Upper lobe of right lung (tissue), 1 donor: Measurements from ENCODE around the gene PDLIM4. TPM values are rescaled to one million over a fixed set of nuclear protein-coding genes. Genes with fewer than 3 reads are reported as not detected.
A peak's percentile ranks its signal among the peaks of the same experiment; 100 is the strongest.

Source experiments
- ATAC-seq: fragments of 200-7000 bp; cut with Tn5 transposase; one replicate; pipeline ENCODE4 v1.9.1; 2020; ENCODE audit warnings: mild to moderate bottlenecking, moderate library complexity
- DNase-seq: peaks from one replicate; pipeline ENCODE4 v3.0.0-alpha.2; 2020
- H3K27ac ChIP-seq: fragments of 200-600 bp; one replicate; pipeline ENCODE4 v1.8.0; 2022
- H3K27me3 ChIP-seq: fragments of 200-600 bp; one replicate; pipeline ENCODE4 v1.8.0; 2022; ENCODE audit warnings: mild to moderate bottlenecking
- H3K36me3 ChIP-seq: fragments of 200-600 bp; one replicate; pipeline ENCODE4 v1.8.0; 2022
- H3K4me1 ChIP-seq: fragments of 200-600 bp; one replicate; pipeline ENCODE4 v1.8.0; 2022
- H3K4me3 ChIP-seq: fragments of 200-600 bp; one replicate; pipeline ENCODE4 v1.8.0; 2022; ENCODE audit warnings: mild to moderate bottlenecking
- H3K9me3 ChIP-seq: fragments of 200-600 bp; one replicate; pipeline ENCODE4 v1.8.0; 2022
- intact Hi-C: fragments of 100-400 bp; cut with DNase I; formaldehyde crosslinking; loops from one replicate; pipeline ENCODE4 v1.11.0; 2022
- total RNA-seq: library from RNA; stranded (reverse); fragmentation: NEBNext Ultra II Directional; extraction: Animal tissue kit (Norgen Biotek cat#: 25700); gene quantifications from one replicate; pipeline ENCODE4 v1.2.1, GENCODE V29; 2021
- TF ChIP-seq, protein P1 (sequence below): fragments of 200-600 bp; IDR thresholded peaks from one replicate; pipeline ENCODE4 v1.8.0; 2022; ENCODE audit warnings: antibody characterized with exemption
- donor health status: DM: no; HTN: yes; CAD: no; lungs with severe emphysema.

The PDLIM4 gene
- total RNA-seq, 1 donor from 2014 or later, result 7.4 TPM

GRCh38 chr5:132281856-132282614 is 24.5 kb downstream of the PDLIM4 start:
- no peak for ATAC-seq

GRCh38 chr5:132283423-132284043 is 26.0 kb downstream of the PDLIM4 start:
- Histone ChIP-seq H3K9me3 (no peaks in the 10 kb centered on the region), H3K4me3 (no peak overlapping the region), H3K27ac (no peak overlapping the region), H3K36me3 (no peaks in the 10 kb centered on the region), H3K4me1 (no peaks in the 10 kb centered on the region), H3K27me3 (no peaks in the 10 kb centered on the region)
- no peak for DNase-seq
- ATAC-seq, result peak; percentile 36
- TF ChIP-seq, protein P1, sequence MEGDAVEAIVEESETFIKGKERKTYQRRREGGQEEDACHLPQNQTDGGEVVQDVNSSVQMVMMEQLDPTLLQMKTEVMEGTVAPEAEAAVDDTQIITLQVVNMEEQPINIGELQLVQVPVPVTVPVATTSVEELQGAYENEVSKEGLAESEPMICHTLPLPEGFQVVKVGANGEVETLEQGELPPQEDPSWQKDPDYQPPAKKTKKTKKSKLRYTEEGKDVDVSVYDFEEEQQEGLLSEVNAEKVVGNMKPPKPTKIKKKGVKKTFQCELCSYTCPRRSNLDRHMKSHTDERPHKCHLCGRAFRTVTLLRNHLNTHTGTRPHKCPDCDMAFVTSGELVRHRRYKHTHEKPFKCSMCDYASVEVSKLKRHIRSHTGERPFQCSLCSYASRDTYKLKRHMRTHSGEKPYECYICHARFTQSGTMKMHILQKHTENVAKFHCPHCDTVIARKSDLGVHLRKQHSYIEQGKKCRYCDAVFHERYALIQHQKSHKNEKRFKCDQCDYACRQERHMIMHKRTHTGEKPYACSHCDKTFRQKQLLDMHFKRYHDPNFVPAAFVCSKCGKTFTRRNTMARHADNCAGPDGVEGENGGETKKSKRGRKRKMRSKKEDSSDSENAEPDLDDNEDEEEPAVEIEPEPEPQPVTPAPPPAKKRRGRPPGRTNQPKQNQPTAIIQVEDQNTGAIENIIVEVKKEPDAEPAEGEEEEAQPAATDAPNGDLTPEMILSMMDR, result peak; percentile 47
- intact Hi-C loops, result no loop called here

More at GRCh38 chr5:132281856-132282614, 24.5 kb downstream of the PDLIM4 start:
- Histone ChIP-seq H3K36me3 (no peaks in the 10 kb centered on the region), H3K4me1 (no peaks in the 10 kb centered on the region), H3K9me3 (no peaks in the 10 kb centered on the region), H3K27ac (no peak overlapping the region), H3K27me3 (no peaks in the 10 kb centered on the region), H3K4me3 (no peak overlapping the region)
- intact Hi-C loops, result no loop called here
- TF ChIP-seq, protein P1, result no peak
- no peak for DNase-seq

GRCh38 chr5:132289097-132289496 is 31.6 kb downstream of the PDLIM4 start:
- Histone ChIP-seq H3K36me3 (no peaks in the 10 kb centered on the region), H3K4me3 (no peak overlapping the region), H3K4me1 (peaks cover 7% of the 10 kb centered on the region), H3K9me3 (no peaks in the 10 kb centered on the region), H3K27ac (no peak overlapping the region), H3K27me3 (no peaks in the 10 kb centered on the region)
- DNase-seq (no peak), ATAC-seq (no peak)
- TF ChIP-seq, protein P1, result no peak
- intact Hi-C loops, result no loop called here

DNA sequence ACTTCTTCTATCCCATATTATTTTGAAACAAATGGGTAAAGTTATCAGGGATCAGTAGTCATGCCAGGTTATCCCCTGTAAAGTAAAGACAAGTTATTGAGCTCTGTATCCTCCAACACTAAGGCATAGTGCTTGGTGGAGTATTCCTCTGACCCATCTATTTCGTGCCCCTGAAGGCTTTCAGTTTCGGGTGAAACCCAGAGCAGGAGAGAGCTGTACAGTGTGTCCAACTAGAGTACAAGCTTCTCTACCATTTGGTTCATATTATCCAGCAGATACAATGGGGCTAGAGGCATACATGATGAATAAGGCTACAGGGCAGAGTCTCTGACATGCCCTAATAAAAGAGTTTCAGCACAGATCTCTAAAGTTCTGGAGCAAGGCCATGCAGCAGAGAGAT is 33.5 kb downstream of the PDLIM4 start:
- Histone ChIP-seq H3K36me3 (no peaks in the 10 kb centered on the region), H3K4me3 (no peak overlapping the region), H3K9me3 (no peaks in the 10 kb centered on the region), H3K4me1 (peaks cover 17% of the 10 kb centered on the region), H3K27me3 (no peaks in the 10 kb centered on the region), H3K27ac (no peak overlapping the region)
- no peak for ATAC-seq
- TF ChIP-seq, protein P1, result no peak
- no peak for DNase-seq
- intact Hi-C loops, result no loop called here

GRCh38 chr5:132293066-132293991 is 35.8 kb downstream of the PDLIM4 start:
- Histone ChIP-seq H3K27me3 (no peaks in the 10 kb centered on the region), H3K4me3 (peak overlapping the region; percentile 78), H3K9me3 (no peaks in the 10 kb centered on the region), H3K36me3 (no peaks in the 10 kb centered on the region), H3K27ac (peak overlapping the region; percentile 98), H3K4me1 (peaks cover 17% of the 10 kb centered on the region)
- DNase-seq (peak; percentile 94), ATAC-seq (peak; percentile 77)
- TF ChIP-seq, protein P1, result no peak
- intact Hi-C loops, result no loop called here
